Measurements from ENCODE around the gene TEKTIP1. TPM values are rescaled to one million over a fixed set of nuclear protein-coding genes. Genes with fewer than 3 reads are reported as not detected.

TEKTIP1 gene
- total and polyA plus RNA-seq, 9 of the 15 experiments (the other 6 are each of a cell fraction or from before 2014, with no cell fraction given): 0.66 TPM; not detected in 8

- TF ChIP-seq TCF7L2 (IDR thresholded peaks at IDR 0.05; ENCODE audit: low read depth, low read length): no peak
- no peak for TF ChIP-seq CBFB (CRISPR knock-in tag; IDR thresholded peaks at IDR 0.05)
- no peak for TF ChIP-seq KDM2B (CRISPR knock-in tag; IDR thresholded peaks at IDR 0.05)
- TF ChIP-seq E2F6 (IDR thresholded peaks at IDR 0.05; ENCODE audit: borderline replicate concordance in 1 of 2, extremely low read depth in 1 of 2, insufficient read depth in 1 of 2, insufficient read length in 1 of 2, low read depth in 1 of 2, low read length in 1 of 2, poor library complexity in 1 of 2, severe bottlenecking in 1 of 2): peak in 1 of 2 experiments; percentile 43
- no peak for TF ChIP-seq ZNF655 (CRISPR knock-in tag; IDR thresholded peaks at IDR 0.05)
- peak; percentile 45; the same call in 1 of the 2 replicates for TF ChIP-seq ARID4B (CRISPR knock-in tag; IDR thresholded peaks at IDR 0.05)
- no peak for TF ChIP-seq ZNF785 (CRISPR knock-in tag; IDR thresholded peaks at IDR 0.05)
- no peak for TF ChIP-seq SNAPC5 (CRISPR knock-in tag; IDR thresholded peaks at IDR 0.05)
- TF ChIP-seq ILF3 (IDR thresholded peaks at IDR 0.05; ENCODE audit: borderline replicate concordance): no peak
- TF ChIP-seq RBFOX2 (IDR thresholded peaks at IDR 0.05; ENCODE audit: low read depth, low read length): peak; percentile 26; the same call in 1 of the 2 replicates
- TF ChIP-seq HDAC3 (IDR thresholded peaks at IDR 0.05; ENCODE audit: borderline replicate concordance, partially characterized antibody): no peak
- no peak for TF ChIP-seq ZNF592 (IDR thresholded peaks at IDR 0.05)
- no peak for TF ChIP-seq L3MBTL2 (IDR thresholded peaks at IDR 0.05)
Measured at GRCh38 chr19:3538965-3539755, at the start of gene TEKTIP1 (continued).

All from K562 (cell line).